HG02623 (cell line): ENCODE data around the gene BSN.

Source experiments
- ATAC-seq: cut with Tn5 transposase; IDR thresholded peaks from one replicate; pipeline ENCODE4 v1.9.1; 2021; ENCODE audit warnings: moderate library complexity; ENCODE audit not compliant: unreplicated experiment

BSN gene, protein sequence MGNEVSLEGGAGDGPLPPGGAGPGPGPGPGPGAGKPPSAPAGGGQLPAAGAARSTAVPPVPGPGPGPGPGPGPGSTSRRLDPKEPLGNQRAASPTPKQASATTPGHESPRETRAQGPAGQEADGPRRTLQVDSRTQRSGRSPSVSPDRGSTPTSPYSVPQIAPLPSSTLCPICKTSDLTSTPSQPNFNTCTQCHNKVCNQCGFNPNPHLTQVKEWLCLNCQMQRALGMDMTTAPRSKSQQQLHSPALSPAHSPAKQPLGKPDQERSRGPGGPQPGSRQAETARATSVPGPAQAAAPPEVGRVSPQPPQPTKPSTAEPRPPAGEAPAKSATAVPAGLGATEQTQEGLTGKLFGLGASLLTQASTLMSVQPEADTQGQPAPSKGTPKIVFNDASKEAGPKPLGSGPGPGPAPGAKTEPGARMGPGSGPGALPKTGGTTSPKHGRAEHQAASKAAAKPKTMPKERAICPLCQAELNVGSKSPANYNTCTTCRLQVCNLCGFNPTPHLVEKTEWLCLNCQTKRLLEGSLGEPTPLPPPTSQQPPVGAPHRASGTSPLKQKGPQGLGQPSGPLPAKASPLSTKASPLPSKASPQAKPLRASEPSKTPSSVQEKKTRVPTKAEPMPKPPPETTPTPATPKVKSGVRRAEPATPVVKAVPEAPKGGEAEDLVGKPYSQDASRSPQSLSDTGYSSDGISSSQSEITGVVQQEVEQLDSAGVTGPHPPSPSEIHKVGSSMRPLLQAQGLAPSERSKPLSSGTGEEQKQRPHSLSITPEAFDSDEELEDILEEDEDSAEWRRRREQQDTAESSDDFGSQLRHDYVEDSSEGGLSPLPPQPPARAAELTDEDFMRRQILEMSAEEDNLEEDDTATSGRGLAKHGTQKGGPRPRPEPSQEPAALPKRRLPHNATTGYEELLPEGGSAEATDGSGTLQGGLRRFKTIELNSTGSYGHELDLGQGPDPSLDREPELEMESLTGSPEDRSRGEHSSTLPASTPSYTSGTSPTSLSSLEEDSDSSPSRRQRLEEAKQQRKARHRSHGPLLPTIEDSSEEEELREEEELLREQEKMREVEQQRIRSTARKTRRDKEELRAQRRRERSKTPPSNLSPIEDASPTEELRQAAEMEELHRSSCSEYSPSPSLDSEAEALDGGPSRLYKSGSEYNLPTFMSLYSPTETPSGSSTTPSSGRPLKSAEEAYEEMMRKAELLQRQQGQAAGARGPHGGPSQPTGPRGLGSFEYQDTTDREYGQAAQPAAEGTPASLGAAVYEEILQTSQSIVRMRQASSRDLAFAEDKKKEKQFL (N-terminal part only)

DNA sequence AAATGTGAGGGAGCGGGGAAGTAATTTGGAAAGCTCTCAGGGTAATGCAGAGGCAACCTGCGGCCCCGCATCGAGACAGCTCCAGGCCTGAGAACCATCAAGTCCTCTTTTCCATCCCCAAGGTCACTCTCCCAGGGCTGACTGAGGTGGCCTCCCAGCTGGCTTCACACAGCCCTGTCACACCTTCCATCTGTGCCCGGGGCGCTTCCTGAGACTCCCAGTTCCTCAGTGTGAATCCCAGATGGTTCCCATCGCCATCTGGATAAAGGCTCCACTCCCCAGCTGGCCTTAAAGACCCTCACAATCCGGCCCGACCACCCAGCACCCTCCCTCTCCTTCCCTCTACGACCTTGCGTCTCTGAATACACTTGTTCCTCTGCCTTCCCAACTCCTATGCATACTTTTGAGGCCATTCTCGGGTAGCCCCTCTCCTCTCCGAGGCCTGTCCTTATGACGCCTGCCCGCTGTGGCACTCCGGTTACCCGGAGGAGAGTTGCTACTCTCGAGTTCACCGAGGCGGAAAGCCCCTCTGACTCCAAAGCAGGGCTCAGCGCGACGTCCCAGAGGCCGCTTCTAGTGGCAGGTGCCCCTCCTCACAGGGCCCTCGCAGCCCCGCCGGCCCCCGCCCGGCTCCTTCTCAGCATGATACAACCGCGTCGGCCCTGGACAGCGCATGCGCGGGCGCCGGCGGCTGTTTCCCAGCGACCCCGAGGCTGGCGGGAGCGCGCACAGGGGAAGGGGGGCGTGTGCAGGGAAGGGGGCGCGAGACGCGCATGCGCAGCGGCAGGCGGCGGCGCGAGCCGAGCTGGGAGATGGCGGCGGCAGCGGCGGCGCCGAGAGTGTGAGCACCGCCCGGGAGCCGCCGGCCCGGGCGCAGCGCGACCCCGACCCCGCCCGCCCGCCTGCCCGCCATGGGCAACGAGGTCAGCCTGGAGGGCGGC, at the start of gene BSN:
Gene BSN (plus strand): TSS at position 786 of the 941 bp plus-strand sequence. CDS start 126 bp downstream, at position 912.
- ATAC-seq = peak; percentile 71

DNA sequence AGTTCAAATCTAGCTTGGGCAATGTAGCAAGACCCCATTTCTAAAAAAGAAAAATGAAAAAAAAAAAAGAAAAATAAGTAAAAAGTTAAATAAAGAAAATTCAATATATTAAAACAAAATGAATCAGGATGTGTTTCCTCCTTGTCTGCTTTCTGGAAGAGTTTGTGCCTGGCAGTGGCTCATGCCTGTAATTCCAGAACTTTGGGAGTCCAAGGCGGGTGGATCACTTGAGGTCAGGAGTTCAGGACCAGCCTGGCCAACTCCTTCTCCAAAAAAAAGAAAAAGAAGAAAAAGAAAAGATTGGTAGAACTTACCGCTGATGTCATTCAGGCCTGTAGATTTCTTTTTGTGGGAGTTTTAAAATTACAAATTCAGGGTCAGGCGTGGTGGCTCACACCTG, 47.4 kb upstream of the BSN start:
- ATAC-seq = no peak

DNA sequence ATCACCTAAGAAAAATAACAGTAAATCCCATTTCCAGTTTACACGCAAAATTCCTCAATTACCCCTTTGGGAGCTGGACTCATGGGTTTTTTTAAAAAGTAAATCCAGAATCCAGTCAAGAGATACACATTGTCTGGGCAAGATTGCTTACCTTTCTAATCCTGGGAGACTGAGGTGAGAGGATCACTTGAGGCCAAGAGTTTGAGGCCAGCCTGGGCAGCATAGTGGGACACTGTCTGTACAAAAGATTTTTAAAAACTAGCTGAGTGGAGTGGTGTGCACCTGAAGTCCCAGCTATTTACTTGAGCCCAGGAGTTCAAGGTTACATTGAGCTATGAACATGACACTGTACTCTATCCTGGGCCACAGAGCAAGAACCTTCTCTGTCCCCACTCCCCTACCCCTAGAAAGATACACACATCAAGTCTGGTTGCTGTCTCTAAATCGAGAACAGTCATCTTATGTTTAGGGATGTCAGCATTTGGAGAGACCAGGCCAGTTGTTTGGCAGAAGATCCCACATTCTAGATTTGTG, 45.2 kb upstream of the BSN start:
- no peak for ATAC-seq

DNA sequence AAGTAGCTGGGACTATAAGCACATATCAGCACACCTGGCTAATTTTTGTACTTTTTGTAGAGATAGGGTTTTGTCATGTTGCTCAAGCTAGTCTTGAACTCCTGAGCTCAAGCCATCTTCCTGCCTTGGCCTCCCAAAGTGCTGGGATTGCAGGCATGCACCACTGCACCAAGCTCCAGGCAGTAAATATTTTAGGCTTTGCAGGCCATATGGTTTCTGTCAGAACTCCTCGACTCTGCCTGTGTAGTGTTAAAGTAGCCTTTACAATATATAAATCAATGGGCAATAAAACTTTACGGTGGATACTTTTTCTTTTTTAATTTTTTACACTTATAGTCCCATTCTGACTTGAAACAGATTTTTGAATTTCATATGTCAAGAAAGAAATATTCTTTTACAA, 42.6 kb upstream of the BSN start:
- ATAC-seq = no peak

DNA sequence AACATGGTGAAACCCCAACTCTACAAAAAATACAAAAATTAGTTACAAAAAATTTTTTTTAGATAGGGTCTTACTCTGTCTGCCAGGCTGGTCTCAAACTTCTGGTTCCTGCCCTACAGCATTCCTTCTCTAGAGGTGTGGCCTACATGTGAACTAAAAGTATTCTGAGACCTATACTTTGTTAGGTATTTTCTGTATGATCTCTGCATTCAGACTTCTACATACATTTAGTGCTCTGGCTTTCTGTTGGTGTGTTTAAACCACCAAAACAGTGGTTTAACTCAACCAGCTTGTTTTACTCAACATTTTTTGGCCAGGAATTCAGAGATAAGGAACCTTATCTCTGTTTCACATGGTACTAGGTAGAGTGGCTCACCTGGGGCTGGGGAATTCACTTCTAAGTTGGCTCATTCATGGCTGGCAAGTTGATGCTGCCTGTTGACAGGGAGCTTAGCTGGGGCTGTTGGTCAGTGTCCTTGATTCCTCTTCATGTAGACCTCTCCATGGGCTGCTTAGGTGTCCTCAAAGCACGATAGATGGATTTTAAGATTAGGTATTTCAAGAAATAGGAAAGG, 41.4 kb upstream of the BSN start:
- ATAC-seq = no peak

DNA sequence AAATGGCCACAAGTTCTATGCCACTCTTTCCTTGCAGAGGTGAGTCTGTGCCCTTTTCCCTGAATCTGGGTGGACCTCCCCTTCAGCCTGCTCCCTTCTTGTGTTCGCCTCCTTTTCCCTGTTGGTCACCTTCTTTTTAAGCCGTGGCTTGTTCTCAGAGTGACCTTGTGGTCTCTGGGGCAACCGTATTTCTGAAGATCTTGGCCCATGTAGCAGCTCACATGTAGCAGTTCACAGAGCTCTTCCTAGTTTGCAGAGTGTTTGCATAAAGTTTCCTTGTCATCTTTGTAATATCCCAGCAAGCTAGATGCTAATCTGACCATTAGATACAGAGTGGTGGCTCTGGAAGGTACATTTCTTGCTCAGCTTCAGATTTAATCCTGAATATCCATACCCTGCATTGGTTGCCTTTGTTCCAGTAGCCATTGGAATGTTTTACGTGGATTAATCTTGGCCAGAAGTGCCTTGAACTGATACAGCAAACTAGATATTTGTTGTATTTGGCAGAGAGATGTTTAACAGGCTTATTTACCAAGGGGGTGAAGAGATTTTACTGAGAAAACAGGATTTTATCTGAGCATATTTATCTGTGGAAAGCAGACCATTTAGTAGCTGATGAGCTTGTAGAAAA, 40.7 kb upstream of the BSN start:
- ATAC-seq = no peak

DNA sequence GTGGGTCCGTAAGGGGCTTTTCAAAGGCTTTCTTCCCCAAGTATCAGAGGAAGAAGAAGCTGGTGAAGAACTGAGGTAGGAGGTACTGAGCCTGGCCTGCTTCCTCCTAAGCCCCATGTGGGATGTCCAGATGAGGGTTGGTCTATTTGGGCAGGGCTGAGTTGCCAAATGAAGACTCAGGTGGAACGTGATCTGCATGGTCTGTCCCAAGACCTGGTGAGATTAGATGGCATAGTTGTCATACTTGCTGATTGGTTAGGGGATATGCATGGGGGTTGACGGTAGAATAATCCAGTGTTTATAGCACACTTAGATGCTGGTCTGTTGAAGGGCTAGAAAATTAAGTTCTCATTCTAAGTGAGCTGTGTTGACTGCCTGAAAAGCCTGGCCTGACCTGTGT, 36.3 kb upstream of the BSN start:
- no peak for ATAC-seq

DNA sequence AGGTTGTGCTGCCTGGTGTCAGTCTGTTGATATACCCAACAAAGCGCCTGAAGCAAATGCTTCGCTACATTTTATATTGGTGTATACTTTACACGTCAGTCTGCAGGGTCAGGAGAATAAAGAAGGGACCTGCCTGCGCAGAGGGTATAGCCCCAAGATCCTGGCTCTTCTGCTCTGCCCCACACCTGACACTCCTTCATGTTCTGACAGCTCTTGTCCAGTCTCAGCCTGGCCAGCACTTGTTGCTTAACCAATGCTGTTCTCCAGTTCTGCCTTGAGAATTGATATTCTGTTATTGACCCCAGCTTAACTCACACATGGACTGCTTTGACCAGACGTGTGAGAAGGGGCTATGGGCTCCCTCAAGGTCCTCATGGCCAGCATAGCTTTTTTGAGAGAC, 35.8 kb upstream of the BSN start:
- ATAC-seq = no peak

DNA sequence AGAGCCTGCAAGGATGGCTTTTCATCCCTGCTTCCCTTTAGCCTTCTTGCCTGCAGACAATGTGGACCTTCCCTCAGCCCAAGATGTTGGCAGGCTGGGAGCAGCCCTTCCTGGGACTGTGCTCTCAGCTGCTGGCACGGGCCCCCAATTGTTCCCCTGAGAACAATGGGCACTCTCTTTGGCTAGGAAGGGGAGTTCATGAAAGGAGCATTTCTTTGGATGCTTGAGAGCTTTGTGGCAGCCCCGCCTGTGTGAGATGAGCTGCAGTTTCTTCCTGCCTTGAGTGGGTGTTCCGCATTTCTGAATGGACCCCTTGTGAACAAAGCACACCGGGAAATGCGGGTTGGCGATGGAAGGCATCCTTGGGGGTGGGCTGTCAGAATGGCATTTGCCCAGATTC, 35.0 kb upstream of the BSN start:
- ATAC-seq = no peak

DNA sequence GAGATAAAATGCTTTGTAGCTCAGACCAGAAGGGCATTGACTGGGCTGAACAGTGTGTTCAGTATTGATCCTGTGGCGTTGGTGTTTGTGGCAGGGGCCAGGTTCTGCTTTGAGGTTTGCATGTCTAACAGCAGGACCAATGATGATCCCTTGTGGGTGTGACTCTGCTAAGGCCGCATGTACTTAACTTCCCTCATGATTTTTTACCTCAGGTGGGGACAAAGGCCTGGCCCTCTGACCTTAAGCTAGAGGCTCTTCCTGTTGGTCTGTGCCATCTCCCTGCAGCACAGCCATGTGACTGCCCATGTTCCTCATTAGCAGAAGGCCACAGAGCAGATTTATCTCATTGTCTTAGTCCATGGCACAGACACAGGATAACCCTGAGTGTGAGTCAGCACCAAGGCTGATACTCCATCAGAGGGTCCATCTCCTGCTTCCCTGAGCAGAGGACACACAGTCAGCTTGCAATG, 34.3 kb upstream of the BSN start:
- ATAC-seq = no peak

DNA sequence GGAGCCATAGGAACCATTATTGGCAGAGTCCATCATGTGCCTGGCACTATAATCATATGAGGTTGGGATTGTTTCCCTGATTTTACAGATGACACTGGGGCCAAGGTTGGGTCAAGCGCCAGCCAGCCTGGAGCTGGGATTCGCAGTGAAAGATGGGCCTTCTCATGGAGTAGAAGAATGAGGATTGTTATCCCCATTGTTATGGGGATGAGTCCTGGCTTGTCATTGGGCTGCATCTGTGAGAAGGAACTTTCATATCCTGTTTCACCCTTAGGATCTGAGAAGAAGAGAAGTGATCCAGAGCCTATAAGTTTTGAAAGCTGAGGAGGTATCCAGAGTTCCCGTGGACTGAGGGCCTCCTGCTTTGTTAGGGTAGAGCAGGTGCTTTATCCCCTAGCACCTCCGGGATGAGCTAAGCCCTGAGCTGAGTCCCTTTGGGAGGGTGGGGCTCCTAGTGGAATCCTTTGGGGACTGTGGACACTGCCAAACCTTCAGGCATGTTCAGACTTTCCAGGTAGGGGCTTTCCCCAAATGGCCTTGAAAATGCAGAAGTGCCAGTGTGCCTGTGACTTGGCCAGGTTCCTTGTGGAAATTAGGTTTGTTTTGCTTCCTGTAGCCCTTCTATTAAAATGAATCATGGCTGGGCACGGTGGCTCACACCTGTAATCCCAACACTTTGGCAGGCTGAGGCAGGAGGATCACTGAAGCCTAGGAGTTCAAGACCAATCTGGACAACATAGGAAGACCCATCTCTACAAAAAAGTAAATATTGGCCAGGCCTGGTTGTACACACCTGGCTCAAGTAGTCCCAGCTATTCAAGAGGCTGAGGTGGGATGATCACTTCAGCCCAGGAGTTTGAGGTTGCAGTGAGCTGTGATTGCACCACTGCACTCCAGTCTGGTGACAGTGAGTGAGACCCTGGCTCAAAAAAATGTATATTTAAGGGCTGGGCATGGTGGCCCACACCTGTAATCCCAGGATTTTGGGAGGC, 30.2 kb upstream of the BSN start:
- no peak for ATAC-seq

DNA sequence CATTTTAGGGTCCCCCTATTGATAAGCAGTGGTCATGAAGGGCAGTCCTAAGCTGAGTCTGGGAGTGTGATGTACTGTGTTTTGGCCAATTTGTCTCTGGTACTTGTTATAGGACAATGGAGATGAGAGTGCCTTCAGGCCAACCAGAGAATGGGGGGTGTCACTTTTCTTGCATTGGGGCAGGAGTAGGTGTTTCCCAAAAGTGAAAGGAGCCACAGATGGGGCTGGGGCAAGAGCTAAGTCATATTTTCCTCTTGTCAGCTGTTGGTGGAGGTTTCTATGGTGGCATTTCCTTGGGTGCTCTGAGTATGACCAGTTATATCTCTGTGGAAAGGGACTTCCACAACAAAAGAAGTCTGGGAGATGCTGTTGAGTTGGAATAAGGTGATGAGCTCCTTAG, 24.7 kb upstream of the BSN start:
- ATAC-seq = no peak

DNA sequence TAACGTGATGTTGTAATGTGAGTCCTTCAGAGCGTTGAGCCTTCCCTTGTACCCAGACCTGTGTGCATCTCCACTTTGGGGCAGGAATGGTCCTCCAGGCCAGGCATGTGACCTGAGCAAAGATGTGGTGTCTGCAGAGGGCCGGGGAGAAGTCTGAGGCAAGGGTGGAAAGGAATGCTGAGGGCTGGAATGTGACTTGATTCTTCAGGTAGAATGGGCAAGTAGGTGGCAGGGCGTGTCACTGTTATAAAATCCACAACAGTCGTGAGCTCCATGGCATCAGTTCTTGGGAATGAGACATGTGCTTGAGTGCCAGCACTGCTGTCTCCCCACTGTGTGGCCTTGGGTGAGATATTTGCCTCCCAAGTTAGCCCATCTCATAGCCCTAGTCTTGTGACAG, 24.0 kb upstream of the BSN start:
- no peak for ATAC-seq

DNA sequence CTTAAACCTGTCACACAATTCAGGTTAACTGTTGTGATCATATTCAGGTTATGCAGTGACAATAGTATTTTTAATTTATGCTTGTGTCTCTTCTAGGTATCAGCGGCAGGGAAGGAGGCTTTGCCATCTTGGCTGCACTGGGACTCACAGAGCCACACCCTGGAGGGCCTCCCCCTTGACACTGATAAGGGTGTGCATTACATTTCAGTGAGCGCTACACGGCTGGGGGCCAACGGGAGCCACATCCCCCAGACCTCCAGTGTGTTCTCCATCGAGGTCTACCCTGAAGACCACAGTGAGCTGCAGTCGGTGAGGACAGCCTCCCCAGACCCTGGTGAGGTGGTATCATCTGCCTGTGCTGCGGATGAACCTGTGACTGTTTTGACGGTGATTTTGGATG, 23.6 kb upstream of the BSN start:
- ATAC-seq = no peak

DNA sequence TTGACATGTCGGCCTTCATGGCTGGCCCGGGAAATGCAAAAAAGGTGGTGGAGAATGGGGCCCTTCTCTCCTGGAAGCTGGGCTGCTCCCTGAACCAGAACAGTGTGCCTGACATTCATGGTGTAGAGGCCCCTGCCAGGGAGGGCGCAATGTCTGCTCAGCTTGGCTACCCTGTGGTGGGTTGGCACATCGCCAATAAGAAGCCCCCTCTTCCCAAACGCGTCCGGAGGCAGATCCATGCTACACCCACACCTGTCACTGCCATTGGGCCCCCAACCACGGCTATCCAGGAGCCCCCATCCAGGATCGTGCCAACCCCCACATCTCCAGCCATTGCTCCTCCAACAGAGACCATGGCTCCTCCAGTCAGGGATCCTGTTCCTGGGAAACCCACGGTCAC, 23.1 kb upstream of the BSN start:
- no peak for ATAC-seq

DNA sequence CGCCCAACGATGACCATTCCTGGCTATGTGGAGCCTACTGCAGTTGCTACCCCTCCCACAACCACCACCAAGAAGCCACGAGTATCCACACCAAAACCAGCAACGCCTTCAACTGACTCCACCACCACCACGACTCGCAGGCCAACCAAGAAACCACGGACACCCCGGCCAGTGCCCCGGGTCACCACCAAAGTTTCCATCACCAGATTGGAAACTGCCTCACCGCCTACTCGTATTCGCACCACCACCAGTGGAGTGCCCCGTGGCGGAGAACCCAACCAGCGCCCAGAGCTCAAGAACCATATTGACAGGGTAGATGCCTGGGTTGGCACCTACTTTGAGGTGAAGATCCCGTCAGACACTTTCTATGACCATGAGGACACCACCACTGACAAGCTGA, 22.6 kb upstream of the BSN start:
- no peak for ATAC-seq

DNA sequence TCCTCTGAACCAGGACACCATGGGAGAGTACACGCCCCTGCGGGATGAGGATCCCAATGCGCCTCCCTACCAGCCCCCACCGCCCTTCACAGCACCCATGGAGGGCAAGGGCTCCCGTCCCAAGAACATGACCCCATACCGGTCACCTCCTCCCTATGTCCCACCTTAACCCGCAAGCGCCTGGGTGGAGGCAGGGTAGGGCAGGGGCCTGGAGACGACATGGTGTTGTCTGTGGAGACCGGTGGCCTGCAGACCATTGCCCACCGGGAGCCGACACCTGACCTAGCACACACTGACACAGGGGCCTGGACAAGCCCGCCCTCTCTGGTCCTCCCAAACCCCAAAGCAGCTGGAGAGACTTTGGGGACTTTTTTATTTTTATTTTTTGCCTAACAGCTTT, 21.2 kb upstream of the BSN start:
- no peak for ATAC-seq
